Measurements from ENCODE around the gene TSPO. TPM values are rescaled to one million over a fixed set of nuclear protein-coding genes. Genes with fewer than 3 reads are reported as not detected.

The TSPO gene
- polyA plus RNA-seq, 3 donors = 491 to 2,663 (median 2,230) TPM

GRCh38 chr22:43166132-43166930 is 15.0 kb downstream of the TSPO start:
- Mint-ChIP-seq H3K4me3 (no peak overlapping the region), H3K4me1 (peaks cover 22% of the 10 kb centered on the region), H3K9me3 (no peaks in the 10 kb centered on the region), H3K27ac (peak overlapping the region in 2 of 7 donors; percentile 18 to 76), H3K36me3 (peaks cover 48 to 87% of the 10 kb centered on the region in 2 donors), H3K27me3 (ENCODE audit: low read depth in 3 of 3) (peaks cover 0 to 2% (median 1%) of the 10 kb centered on the region in 3 donors)
- H4K20me1 ChIP-seq (ENCODE audit: insufficient read depth, low read length) = peaks cover 40% of the 10 kb centered on the region
- H3K79me2 ChIP-seq (ENCODE audit: insufficient read depth, low read length) = no peaks in the 10 kb centered on the region
- peaks cover 39 to 82% of the 10 kb centered on the region in 2 donors for H3K36me3 ChIP-seq (replicated peaks in 1 of 2; ENCODE audit: control insufficient read depth in 1 of 2, insufficient read depth in 2 of 2, low read length in 2 of 2)
- WGBS (ENCODE audit: insufficient coverage) = 91% methylated on average over 21 of the region's 23 CpGs
- no peak for TF ChIP-seq CTCF (IDR thresholded peaks at IDR 0.05)
- no peak overlapping the region for H3K4me3 ChIP-seq (replicated peaks in 1 of 3; ENCODE audit: low read depth in 2 of 3, low read length in 3 of 3)
- no peak overlapping the region for H3K9ac ChIP-seq (ENCODE audit: insufficient read depth, low read length, poor library complexity, severe bottlenecking)
- H3K27ac ChIP-seq (ENCODE audit: low read depth in 1 of 2, low read length in 2 of 2) = no peak overlapping the region
- H3K4me1 ChIP-seq (ENCODE audit: control insufficient read depth in 1 of 2, insufficient read depth in 2 of 2, low read length in 2 of 2) = peaks cover 21 to 23% of the 10 kb centered on the region in 2 donors
- no peak overlapping the region for H2AFZ ChIP-seq (ENCODE audit: insufficient read depth, low read depth, low read length, poor library complexity, severe bottlenecking)
- H3K27me3 ChIP-seq (ENCODE audit: control insufficient read depth in 2 of 2, insufficient read depth in 2 of 2, low read length in 2 of 2) = no peaks in the 10 kb centered on the region
- H3K4me2 ChIP-seq (replicated peaks; ENCODE audit: extremely low read depth, low read length, poor library complexity, severe bottlenecking) = no peak overlapping the region
- no peaks in the 10 kb centered on the region for H3K9me3 ChIP-seq (replicated peaks in 1 of 2; ENCODE audit: control insufficient read depth in 1 of 2, insufficient read depth in 1 of 2, low read length in 2 of 2)
- no peak for DNase-seq
- intact Hi-C loops (cut with micrococcal nuclease) = no loop called here

- Mint-ChIP-seq H3K27ac (peak overlapping the region in 1 of 7 donors; percentile 54), H3K27me3 (ENCODE audit: low read depth in 3 of 3) (peaks cover 0 to 2% (median 1%) of the 10 kb centered on the region in 3 donors), H3K4me1 (peaks cover 22% of the 10 kb centered on the region), H3K36me3 (peaks cover 46 to 87% of the 10 kb centered on the region in 2 donors), H3K4me3 (no peak overlapping the region), H3K9me3 (no peaks in the 10 kb centered on the region)
- H3K4me2 ChIP-seq (replicated peaks; ENCODE audit: extremely low read depth, low read length, poor library complexity, severe bottlenecking) = no peak overlapping the region
- H3K27me3 ChIP-seq (ENCODE audit: control insufficient read depth in 2 of 2, insufficient read depth in 2 of 2, low read length in 2 of 2) = no peaks in the 10 kb centered on the region
- no peaks in the 10 kb centered on the region for H3K9me3 ChIP-seq (replicated peaks in 1 of 2; ENCODE audit: control insufficient read depth in 1 of 2, insufficient read depth in 1 of 2, low read length in 2 of 2)
- H3K9ac ChIP-seq (ENCODE audit: insufficient read depth, low read length, poor library complexity, severe bottlenecking) = no peak overlapping the region
- H3K4me1 ChIP-seq (ENCODE audit: control insufficient read depth in 1 of 2, insufficient read depth in 2 of 2, low read length in 2 of 2) = peaks cover 21 to 23% of the 10 kb centered on the region in 2 donors
- H2AFZ ChIP-seq (ENCODE audit: insufficient read depth, low read depth, low read length, poor library complexity, severe bottlenecking) = no peak overlapping the region
- TF ChIP-seq CTCF (IDR thresholded peaks at IDR 0.05) = no peak
- no peak overlapping the region for H3K4me3 ChIP-seq (replicated peaks in 1 of 3; ENCODE audit: low read depth in 2 of 3, low read length in 3 of 3)
- intact Hi-C loops (cut with micrococcal nuclease) = no loop called here
- H4K20me1 ChIP-seq (ENCODE audit: insufficient read depth, low read length) = peaks cover 33% of the 10 kb centered on the region
- peaks cover 47 to 82% of the 10 kb centered on the region in 2 donors for H3K36me3 ChIP-seq (replicated peaks in 1 of 2; ENCODE audit: control insufficient read depth in 1 of 2, insufficient read depth in 2 of 2, low read length in 2 of 2)
- WGBS (ENCODE audit: insufficient coverage) = 96% methylated on average over 17 of the region's 19 CpGs
- no peak for DNase-seq
- no peaks in the 10 kb centered on the region for H3K79me2 ChIP-seq (ENCODE audit: insufficient read depth, low read length)
- H3K27ac ChIP-seq (ENCODE audit: low read depth in 1 of 2, low read length in 2 of 2) = no peak overlapping the region
Observed at GRCh38 chr22:43167001-43167589, 15.7 kb downstream of the TSPO start.
